BE2C (cell line): ENCODE results near the gene ADGRL3.

Experiments used
- DNase-seq: peaks from one replicate; pipeline ENCODE4 v3.0.0-alpha.2; 2020
- H3K27me3 ChIP-seq: fragments of 250-450 bp; sonication (Bioruptor Pico); 2 replicates; pipeline ENCODE4 v1.5.1; 2020; ENCODE audit warnings: mild to moderate bottlenecking
- H3K36me3 ChIP-seq: fragments of 250-450 bp; sonication (Bioruptor Pico); 2 replicates; pipeline ENCODE4 v1.5.1; 2020; ENCODE audit warnings: mild to moderate bottlenecking
- H3K4me1 ChIP-seq: fragments of 250-450 bp; sonication (Bioruptor Pico); 2 replicates; pipeline ENCODE4 v1.5.1; 2020
- H3K4me3 ChIP-seq: 2 replicates; pipeline ENCODE4 v1.5.1; 2011; ENCODE audit warnings: low read depth, low read length
- H3K9me3 ChIP-seq: fragments of 250-450 bp; sonication (Bioruptor Pico); 2 replicates; pipeline ENCODE4 v1.5.1; 2020
- CTCF ChIP-seq: IDR thresholded peaks from 2 replicates; pipeline ENCODE4 v1.5.1; 2012; ENCODE audit warnings: mild to moderate bottlenecking, low read depth, low read length

The ADGRL3 gene

GRCh38 chr4:61320154-61320553 lies 120.0 kb downstream of the ADGRL3 start:
- Histone ChIP-seq H3K4me3 (no peak overlapping the region), H3K4me1 (no peaks in the 10 kb centered on the region), H3K36me3 (no peaks in the 10 kb centered on the region), H3K27me3 (no peaks in the 10 kb centered on the region), H3K9me3 (no peaks in the 10 kb centered on the region)
- DNase-seq = no peak
- TF ChIP-seq CTCF = no peak

GRCh38 chr4:61320631-61321030 lies 120.5 kb downstream of the ADGRL3 start:
- Histone ChIP-seq H3K27me3 (no peaks in the 10 kb centered on the region), H3K36me3 (no peaks in the 10 kb centered on the region), H3K4me1 (no peaks in the 10 kb centered on the region), H3K4me3 (no peak overlapping the region), H3K9me3 (no peaks in the 10 kb centered on the region)
- no peak for DNase-seq
- TF ChIP-seq CTCF = no peak

- TF ChIP-seq CTCF = no peak
- Histone ChIP-seq H3K36me3 (no peaks in the 10 kb centered on the region), H3K9me3 (no peaks in the 10 kb centered on the region), H3K4me3 (no peak overlapping the region), H3K4me1 (no peaks in the 10 kb centered on the region), H3K27me3 (no peaks in the 10 kb centered on the region)
- no peak for DNase-seq
Measured at GRCh38 chr4:61332693-61333092, 132.6 kb downstream of the ADGRL3 start.

GRCh38 chr4:61333490-61333889 lies 133.4 kb downstream of the ADGRL3 start:
- no peaks in the 10 kb centered on the region for H3K4me1 ChIP-seq
- H3K9me3 ChIP-seq = no peaks in the 10 kb centered on the region
- no peaks in the 10 kb centered on the region for H3K27me3 ChIP-seq
- no peak for TF ChIP-seq CTCF
- no peak overlapping the region for H3K4me3 ChIP-seq
- no peaks in the 10 kb centered on the region for H3K36me3 ChIP-seq
- no peak for DNase-seq

- no peak for TF ChIP-seq CTCF
- Histone ChIP-seq H3K9me3 (no peaks in the 10 kb centered on the region), H3K4me3 (no peak overlapping the region), H3K36me3 (no peaks in the 10 kb centered on the region), H3K27me3 (no peaks in the 10 kb centered on the region), H3K4me1 (no peaks in the 10 kb centered on the region)
- DNase-seq = no peak
Measured at GRCh38 chr4:61335241-61335763, 135.2 kb downstream of the ADGRL3 start.

GRCh38 chr4:61336488-61336887 lies 136.4 kb downstream of the ADGRL3 start:
- Histone ChIP-seq H3K4me1 (no peaks in the 10 kb centered on the region), H3K36me3 (no peaks in the 10 kb centered on the region), H3K4me3 (no peak overlapping the region), H3K9me3 (no peaks in the 10 kb centered on the region), H3K27me3 (no peaks in the 10 kb centered on the region)
- no peak for TF ChIP-seq CTCF
- DNase-seq = no peak
